C4-2B (cell line): ENCODE results near the gene AKAP9.

Experiments used
- H3K27ac ChIP-seq: fragments of 450-650 bp; 2 replicates; pipeline ENCODE4 v1.5.1; 2017
- CTCF ChIP-seq: fragments of 450-650 bp; conservative IDR thresholded peaks from 2 replicates; pipeline ENCODE4 v1.5.1; 2017; ENCODE audit warnings: mild to moderate bottlenecking
- ZFX ChIP-seq: fragments of 450-650 bp; IDR thresholded peaks from 2 replicates; pipeline ENCODE4 v1.6.1; 2017

AKAP9 gene

GRCh38 chr7:92042056-92042737 is 101.5 kb downstream of the AKAP9 start:
- H3K27ac ChIP-seq: no peak overlapping the region; the same call in 1 of the 2 replicates

DNA sequence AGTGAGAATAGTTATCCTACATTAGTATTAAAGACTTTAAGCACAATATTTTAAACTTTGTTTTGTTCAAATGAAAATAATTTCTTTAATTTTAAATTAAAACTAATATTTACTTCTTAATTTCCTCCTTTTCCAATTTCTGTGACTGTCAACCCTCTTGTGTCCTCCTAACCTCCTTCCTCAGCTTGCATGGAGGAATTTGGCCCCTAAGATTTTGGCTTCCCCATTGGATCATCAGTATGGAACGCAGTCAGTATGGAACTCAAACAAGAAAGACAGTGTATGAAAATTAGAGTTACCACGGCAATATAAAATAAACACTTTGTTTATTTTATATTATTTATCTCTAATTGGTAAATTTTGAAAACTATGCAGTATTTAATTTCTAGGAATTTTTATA is 102.4 kb downstream of the AKAP9 start:
- no peak overlapping the region for H3K27ac ChIP-seq
- TF ChIP-seq ZFX: no peak
- no peak for TF ChIP-seq CTCF

More at GRCh38 chr7:92042056-92042737, 101.5 kb downstream of the AKAP9 start:
- TF ChIP-seq ZFX (no peak), CTCF (no peak)

GRCh38 chr7:92043637-92044036 is 103.0 kb downstream of the AKAP9 start:
- H3K27ac ChIP-seq: no peak overlapping the region
- TF ChIP-seq CTCF (no peak), ZFX (no peak)

- H3K27ac ChIP-seq: no peak overlapping the region
- TF ChIP-seq CTCF: no peak
- TF ChIP-seq ZFX: no peak
Measured at GRCh38 chr7:92044148-92044547, 103.5 kb downstream of the AKAP9 start.

GRCh38 chr7:92044940-92045339 is 104.3 kb downstream of the AKAP9 start:
- TF ChIP-seq ZFX (no peak), CTCF (no peak)
- no peak overlapping the region for H3K27ac ChIP-seq

GRCh38 chr7:92051655-92052054 is 111.0 kb downstream of the AKAP9 start:
- TF ChIP-seq CTCF: no peak
- TF ChIP-seq ZFX: no peak
- no peak overlapping the region for H3K27ac ChIP-seq

GRCh38 chr7:92052159-92052558 is 111.5 kb downstream of the AKAP9 start:
- H3K27ac ChIP-seq: no peak overlapping the region
- TF ChIP-seq ZFX: no peak
- no peak for TF ChIP-seq CTCF
